NOMO-1 treated with dmso at 0.1 percent for 144 hours (cell line): Measurements from ENCODE around the gene CRTC3.

Experiments
- DNase-seq: peaks from one replicate; lab custom pipeline; 2025; ENCODE audit not compliant: unreplicated experiment; lab: John Stamatoyannopoulos, UW

CRTC3 gene

DNA sequence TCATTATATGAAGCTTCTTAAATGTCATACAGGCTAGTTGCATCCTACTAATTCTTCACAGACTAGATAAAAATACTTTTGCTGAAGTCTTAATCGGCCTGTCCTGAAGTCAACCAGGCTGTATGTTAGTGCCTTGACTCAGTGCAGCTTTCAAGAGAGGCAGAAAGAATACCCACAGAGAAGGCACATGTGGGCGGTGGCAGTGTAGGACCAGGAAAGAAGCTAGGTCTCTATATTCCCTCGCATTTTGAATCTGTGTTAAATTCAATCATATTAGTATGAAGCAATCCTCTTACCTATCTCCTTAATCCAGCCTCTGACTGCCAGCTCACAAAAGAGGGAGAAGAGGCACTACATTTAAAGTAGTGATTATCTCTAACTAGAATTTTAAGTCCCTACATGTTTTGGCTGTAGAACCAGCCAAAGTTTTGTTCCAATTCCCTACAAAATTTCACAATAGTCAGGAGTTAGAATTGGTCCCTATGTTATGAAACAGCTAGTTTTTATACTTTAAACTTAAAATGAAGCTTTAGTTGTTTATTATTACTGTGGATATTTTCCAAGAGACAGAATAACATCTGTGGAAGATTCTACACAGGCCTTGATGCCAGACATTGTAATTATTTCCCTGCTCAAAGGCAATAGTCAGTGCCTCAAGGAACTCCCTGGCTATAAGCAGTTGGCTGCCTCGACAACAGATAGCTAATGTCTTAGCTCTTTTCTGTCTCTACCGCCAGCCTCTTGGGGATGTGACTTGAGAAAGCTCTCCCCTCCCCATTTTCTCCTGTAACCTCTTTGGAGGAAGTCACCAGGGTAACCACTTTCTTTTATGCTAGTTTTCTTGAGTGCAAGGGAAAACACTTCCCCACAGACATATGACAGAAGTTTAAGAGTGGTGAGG is 31.9 kb downstream of the CRTC3 start:
- DNase-seq: no peak

- DNase-seq: no peak
Measured at GRCh38 chr15:90562669-90563068, 32.9 kb downstream of the CRTC3 start.

DNA sequence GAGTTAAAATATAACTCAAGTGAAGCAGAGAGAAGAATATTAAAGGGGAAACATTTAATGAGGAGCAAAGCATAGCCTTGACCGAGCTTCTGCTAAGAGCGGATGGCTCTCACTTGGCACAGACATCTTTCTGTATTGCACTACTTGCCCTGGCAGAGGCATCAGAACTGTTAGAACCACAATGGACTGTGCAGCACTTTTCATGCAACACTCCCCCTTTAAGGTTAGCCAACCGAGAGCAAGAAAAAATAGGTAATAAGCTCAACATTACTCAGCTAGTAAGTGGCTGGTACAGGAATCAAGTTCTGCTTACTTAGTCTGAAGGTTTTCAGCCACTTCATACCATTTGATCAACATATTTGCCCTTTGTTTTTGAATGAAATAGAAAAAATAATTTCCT is 33.7 kb downstream of the CRTC3 start:
- no peak for DNase-seq

DNA sequence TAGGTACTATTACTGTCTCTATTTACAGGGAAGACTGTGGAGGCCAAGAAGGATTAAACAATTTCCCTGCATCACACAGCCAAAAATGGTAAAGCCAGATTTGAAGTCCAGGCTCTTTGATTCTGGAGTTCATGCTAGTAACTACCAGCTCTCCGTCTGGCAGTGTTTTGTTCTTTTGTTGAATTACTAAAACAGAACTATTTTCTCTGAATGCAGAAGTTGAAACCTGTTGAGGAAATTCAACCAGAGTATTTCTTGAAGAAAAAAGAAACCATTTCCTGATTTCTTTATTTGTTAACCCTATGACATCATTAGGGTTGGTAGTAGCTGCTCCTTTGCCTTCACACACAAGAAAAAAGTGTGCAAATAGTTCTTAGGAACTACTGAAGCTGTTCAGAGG is 34.3 kb downstream of the CRTC3 start:
- DNase-seq: peak; percentile 30

DNA sequence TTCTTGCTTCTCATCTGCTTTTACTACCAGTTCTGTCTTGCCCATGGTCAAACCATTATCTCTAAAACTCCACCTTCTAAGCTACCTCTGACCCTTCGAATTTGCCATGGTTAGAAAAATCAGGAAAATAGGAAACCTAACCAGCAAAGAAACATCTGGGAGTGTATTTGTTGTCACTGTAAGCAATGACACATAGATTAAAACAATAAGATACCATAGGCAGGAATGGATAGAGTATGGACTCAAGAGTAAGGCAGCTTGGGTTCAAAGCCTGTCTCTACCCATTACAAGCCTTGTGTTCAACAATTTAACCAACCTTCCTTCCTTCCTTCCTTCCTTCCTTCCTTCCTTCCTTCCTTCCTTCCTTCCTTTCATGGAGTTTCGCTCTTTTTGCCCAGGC is 34.9 kb downstream of the CRTC3 start:
- DNase-seq: no peak

GRCh38 chr15:90565866-90566265 is 36.1 kb downstream of the CRTC3 start:
- no peak for DNase-seq

DNA sequence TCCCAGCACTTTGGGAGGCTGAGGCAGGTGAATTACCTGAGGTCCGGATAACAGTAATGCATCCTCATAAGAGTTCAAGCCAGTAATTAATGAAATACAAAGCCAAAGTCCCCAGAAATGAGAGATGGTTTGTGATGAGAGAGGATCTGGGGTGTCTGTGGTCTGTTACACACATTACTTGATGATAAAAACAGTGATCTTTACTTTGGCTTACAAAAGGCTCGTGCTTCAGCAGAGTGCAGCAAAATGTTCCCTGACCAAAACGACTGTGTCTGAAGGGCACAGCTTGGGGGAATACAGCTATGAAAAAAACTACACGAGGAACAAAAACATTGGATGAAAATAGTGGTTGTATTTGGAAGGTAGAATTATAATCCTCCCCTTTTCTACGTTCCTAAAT is 40.9 kb downstream of the CRTC3 start:
- DNase-seq: no peak

DNA sequence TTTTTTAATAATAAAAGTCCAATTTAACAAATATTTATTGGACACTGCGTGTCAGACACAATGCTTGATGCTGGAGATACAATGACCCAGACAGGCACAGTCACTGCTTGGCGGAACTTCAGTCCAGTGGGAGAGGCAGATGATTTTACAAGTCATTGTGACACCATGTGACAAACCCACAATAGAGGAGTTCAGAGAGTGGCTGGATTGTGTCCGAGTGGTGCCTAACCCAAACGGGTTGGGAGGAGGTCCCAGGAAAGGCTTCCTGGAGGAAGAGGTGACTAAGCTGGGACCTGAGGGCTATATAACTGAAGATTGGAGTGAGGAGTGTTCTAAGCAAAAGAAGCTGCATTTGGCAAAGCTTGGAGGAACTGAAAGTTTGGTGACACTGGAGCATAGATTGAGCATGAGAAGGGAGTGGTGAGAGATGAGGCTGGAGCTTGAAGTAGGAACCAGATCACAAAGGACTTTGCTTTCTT is 41.4 kb downstream of the CRTC3 start:
- peak; percentile 80 for DNase-seq

DNA sequence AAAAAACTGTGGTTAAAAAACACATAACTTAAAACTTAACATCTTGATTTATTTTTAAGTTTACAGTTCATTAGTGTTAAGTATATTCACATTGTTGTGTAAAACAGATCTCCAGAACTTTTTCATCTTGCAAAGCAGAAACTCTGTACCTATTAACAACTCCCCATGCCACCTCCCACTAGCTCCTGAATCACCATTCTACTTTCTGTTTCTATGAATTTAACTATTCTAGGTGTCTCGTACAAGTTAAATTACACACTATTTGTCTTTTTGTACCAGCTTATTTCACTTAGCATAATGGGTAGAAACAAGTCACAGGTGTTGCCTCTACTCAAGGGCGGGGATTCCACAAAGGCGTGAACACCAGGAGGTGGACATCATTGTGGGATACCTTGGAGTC is 43.2 kb downstream of the CRTC3 start:
- no peak for DNase-seq

DNA sequence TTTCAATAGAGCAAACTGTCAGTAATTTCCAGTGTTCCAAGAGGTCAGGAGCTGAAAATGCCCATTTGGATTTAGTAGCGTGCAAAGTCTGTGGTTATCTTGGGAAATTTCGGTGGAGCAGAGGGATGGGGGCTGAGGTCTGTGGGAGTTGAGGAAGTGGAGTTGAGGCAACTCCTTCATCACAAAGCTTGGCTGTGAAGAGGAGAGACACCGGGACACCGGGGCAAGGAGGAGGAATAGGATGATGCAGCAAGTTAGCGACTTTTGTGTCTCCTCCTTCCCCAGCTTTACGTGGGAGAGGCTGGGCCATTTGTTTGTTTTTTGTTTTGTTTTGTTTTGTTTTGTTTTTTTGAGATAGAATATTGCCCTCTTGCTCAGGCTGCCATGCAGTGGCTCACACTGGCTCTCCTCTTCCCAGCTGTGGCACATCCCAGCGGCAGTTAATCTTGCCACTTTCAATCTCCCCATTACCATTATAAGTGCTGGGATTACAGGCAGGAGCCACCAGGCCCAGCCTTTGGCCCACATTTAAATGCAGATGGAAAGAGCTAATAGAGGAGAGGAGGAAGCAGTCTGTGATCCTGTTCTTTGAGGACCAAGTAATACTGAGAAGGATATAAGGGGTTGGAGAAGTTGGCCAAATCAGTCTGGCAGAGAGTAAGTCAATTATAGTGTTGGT is 47.1 kb downstream of the CRTC3 start:
- no peak for DNase-seq

GRCh38 chr15:90579213-90579612 is 49.5 kb downstream of the CRTC3 start:
- no peak for DNase-seq

DNA sequence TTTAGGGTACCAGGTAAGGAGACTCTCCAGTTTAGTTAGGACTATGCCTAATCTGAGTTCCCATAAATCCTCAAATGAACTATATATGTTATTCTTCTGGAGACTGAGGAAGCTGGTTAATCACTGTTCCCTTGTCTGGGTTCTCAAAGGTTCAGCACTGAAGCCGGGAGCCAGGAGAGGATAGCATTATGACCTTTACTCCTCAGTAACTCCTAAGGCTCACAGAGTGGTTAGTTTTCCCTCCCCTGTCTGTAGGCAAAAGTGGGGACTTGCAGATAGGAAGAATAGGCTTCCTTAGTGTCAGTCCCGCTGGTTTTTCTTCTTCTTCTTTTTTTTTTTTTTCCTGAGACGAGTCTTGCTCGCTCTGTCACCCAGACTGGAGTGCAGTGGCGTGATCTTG is 50.4 kb downstream of the CRTC3 start:
- no peak for DNase-seq

DNA sequence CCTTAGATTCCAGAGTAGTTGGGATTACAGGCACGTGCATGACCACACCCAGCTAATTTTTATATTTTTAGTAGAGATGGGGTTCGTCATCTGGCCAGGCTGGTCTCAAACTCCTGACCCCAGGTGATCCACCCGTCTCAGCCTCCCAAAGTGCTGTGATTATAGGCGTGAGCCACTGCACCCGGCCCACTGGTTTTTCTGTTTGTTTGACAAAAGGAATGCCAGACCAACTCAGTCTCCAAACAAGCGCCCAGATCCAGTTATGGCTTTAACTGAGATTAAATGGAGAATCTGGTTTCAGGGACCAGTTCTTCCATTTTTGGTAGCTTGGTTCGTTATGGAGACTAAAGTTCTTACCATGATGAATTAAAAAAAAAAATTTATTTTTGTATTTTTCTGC is 50.8 kb downstream of the CRTC3 start:
- no peak for DNase-seq

- no peak for DNase-seq
Measured at GRCh38 chr15:90580946-90581345, 51.2 kb downstream of the CRTC3 start.

GRCh38 chr15:90581771-90582352 is 52.1 kb downstream of the CRTC3 start:
- DNase-seq: no peak

GRCh38 chr15:90582553-90582952 is 52.8 kb downstream of the CRTC3 start:
- no peak for DNase-seq

DNA sequence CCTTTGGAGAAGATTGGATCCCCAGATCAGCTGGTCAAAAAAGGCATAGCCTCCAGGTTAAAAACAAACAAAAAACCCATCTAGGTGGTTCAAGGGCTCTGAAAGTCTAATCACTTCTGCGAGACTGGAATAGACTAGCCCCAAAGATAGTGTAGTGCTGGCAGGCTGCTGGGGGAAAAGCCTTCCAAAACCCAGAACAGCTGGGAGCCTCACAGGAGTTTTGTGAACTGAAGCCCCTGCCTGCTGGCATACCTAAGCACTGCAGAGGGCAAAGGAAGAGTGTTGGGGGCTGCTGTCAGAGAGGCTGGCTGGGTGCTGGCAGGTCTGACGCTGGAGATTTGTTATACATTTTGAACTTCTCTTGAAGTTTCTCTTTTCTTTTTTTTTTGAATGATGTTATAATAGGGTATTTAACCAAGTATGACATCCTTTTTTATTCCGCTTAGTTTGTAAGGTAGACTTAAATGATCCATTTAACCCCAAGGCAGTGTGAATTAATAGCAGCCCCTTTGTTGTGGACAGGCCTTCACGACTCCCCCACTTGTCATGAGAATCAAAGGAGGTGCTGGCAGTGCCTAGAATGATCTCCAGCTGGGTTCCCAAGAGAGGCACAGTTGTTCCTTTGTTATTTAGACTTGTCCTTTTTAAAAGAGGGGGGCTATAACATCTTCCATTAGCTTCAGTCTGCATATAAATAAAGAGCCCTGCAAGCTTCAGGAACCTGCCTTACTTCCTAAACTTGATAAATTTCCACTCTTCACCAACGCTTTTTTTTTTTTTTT is 53.9 kb downstream of the CRTC3 start:
- DNase-seq: no peak

DNA sequence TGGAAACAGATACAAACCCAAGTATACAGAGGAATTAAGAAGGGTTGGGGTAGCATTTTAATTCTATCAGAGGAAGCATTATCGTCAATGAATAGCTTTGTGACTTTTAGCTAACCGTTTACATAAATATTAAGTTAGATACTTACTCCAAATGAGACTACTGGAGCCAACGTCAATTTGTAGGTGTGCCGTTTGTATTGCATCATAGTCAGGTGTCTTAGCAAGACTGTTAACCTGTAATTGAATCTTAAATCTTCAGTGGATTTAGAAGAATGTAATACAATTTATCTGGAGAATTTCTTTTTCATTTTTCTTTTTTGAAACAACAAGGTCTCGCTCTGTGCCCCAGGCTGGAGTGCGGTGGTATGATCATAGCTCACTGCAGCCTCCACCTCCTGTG is 55.1 kb downstream of the CRTC3 start:
- no peak for DNase-seq

GRCh38 chr15:90585863-90586262 is 56.1 kb downstream of the CRTC3 start:
- no peak for DNase-seq

GRCh38 chr15:90586948-90587347 is 57.2 kb downstream of the CRTC3 start:
- DNase-seq: peak; percentile 21

DNA sequence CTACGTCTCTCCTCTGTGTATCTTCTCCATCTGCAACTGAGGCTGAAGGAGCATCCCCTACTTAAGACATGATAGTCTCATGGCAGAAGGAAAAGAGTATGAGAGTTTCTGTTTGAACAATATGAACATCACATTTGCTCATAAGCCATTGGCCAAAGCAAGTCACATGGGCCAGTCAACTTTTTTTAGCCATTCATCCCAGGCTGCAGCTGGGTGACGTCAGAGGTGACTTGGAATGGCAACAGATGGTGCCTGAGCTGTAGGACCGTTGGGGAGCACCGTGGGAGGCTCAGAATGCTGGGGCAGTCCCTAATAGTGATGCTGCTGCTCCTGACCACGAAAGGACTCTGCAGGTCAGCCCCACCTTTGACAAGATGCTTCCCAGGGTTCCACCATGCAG is 58.7 kb downstream of the CRTC3 start:
- DNase-seq: no peak
